Measurements from ENCODE around the gene ARRB2. TPM values are rescaled to one million over a fixed set of nuclear protein-coding genes. Genes with fewer than 3 reads are reported as not detected.

ARRB2 gene
- total RNA-seq, 1 donor from 2014 or later, result 2.9 TPM

- FAIRE-seq, result no peak
- no peak for TF ChIP-seq CTCF (IDR thresholded peaks at IDR 0.05; ENCODE audit: insufficient read depth, low read length, severe bottlenecking)
- no peak for DNase-seq (ENCODE audit: low read depth)
- Histone ChIP-seq H3K4me3 (ENCODE audit: low read depth, low read length) (no peak overlapping the region), H3K36me3 (ENCODE audit: control insufficient read depth, insufficient read depth, low read length) (no peaks in the 10 kb centered on the region), H3K27me3 (ENCODE audit: control insufficient read depth, insufficient read depth, low read length) (peaks cover 10% of the 10 kb centered on the region)
Observed at GRCh38 chr17:4741544-4741943, 31.1 kb downstream of the ARRB2 start.

GRCh38 chr17:4742133-4742532 lies 31.7 kb downstream of the ARRB2 start:
- no peak for TF ChIP-seq CTCF (IDR thresholded peaks at IDR 0.05; ENCODE audit: insufficient read depth, low read length, severe bottlenecking)
- no peak overlapping the region for H3K4me3 ChIP-seq (ENCODE audit: low read depth, low read length)
- peaks cover 10% of the 10 kb centered on the region for H3K27me3 ChIP-seq (ENCODE audit: control insufficient read depth, insufficient read depth, low read length)
- FAIRE-seq, result no peak
- H3K36me3 ChIP-seq (ENCODE audit: control insufficient read depth, insufficient read depth, low read length), result no peaks in the 10 kb centered on the region
- DNase-seq (ENCODE audit: low read depth), result no peak

DNA sequence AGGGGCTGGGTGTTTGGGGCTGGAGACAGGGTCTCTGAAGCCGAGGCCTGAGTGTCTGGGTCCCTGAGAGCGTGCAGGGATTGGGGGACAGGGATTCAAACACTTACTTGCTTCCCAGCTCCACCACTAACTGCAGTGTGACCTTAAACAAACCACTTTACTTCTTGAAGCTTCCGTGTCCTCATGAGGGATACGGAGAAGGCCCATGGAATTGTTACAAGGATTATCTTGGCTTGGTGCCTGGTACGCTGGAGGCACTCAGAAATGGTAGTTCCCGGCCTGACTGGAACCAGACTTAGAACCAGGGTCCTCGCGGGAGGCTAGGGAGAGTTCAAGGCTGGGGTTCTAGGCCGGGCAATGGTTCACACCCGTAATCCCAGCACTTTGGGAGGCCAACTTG lies 32.2 kb downstream of the ARRB2 start:
- FAIRE-seq (no peak), DNase-seq (ENCODE audit: low read depth) (no peak)
- no peak for TF ChIP-seq CTCF (IDR thresholded peaks at IDR 0.05; ENCODE audit: insufficient read depth, low read length, severe bottlenecking)
- H3K27me3 ChIP-seq (ENCODE audit: control insufficient read depth, insufficient read depth, low read length), result peaks cover 10% of the 10 kb centered on the region
- no peak overlapping the region for H3K4me3 ChIP-seq (ENCODE audit: low read depth, low read length)
- no peaks in the 10 kb centered on the region for H3K36me3 ChIP-seq (ENCODE audit: control insufficient read depth, insufficient read depth, low read length)

- Histone ChIP-seq H3K27me3 (ENCODE audit: control insufficient read depth, insufficient read depth, low read length) (peaks cover 10% of the 10 kb centered on the region), H3K4me3 (ENCODE audit: low read depth, low read length) (no peak overlapping the region), H3K36me3 (ENCODE audit: control insufficient read depth, insufficient read depth, low read length) (no peaks in the 10 kb centered on the region)
- no peak for FAIRE-seq
- no peak for DNase-seq (ENCODE audit: low read depth)
- no peak for TF ChIP-seq CTCF (IDR thresholded peaks at IDR 0.05; ENCODE audit: insufficient read depth, low read length, severe bottlenecking)
Observed at GRCh38 chr17:4743216-4743615, 32.8 kb downstream of the ARRB2 start.

DNA sequence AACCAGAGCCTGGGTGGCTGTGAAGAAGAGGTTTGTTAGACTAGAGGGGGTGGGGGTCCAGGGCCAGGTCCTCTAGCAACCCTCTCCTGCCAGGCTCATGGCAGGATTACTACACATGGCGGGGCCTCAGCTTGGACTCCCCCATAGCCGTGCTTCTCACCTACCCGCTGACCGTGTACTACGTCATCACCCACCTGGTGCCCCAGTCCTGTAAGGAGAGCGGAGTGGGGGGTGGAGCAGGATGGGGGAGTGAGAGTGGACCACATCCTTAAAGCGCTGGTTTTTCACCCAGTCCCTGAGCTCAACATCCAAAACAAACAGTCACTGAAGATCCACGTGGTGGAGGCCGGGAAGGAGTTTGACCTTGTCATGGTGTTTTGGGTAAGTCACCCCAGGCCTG lies 33.5 kb downstream of the ARRB2 start:
- DNase-seq (ENCODE audit: low read depth) (no peak), FAIRE-seq (no peak)
- Histone ChIP-seq H3K27me3 (ENCODE audit: control insufficient read depth, insufficient read depth, low read length) (peaks cover 10% of the 10 kb centered on the region), H3K36me3 (ENCODE audit: control insufficient read depth, insufficient read depth, low read length) (no peaks in the 10 kb centered on the region), H3K4me3 (ENCODE audit: low read depth, low read length) (no peak overlapping the region)
- no peak for TF ChIP-seq CTCF (IDR thresholded peaks at IDR 0.05; ENCODE audit: insufficient read depth, low read length, severe bottlenecking)
